OCI-LY1 (cell line): ENCODE measurements around the gene CCDC57.

Source experiments
- H2AFZ ChIP-seq: fragments of 200-600 bp; sonication (generic), shearing (Covaris generic); 2 replicates; pipeline ENCODE4 v1.6.0; 2014; ENCODE audit warnings: antibody characterized with exemption, mild to moderate bottlenecking, low read length
- H3F3A ChIP-seq: fragments of 200-600 bp; sonication (generic), shearing (Covaris generic); 2 replicates; pipeline ENCODE4 v1.6.0; 2014; ENCODE audit warnings: mild to moderate bottlenecking, antibody characterized with exemption, low read length, moderate library complexity; ENCODE audit not compliant: insufficient read depth
- H3K27ac ChIP-seq: fragments of 200-600 bp; sonication (generic); 2 replicates; pipeline ENCODE4 v1.5.1; 2014; ENCODE audit warnings: low read length, mixed run types, mild to moderate bottlenecking, low read depth; ENCODE audit not compliant: poor library complexity, severe bottlenecking
- H3K27me3 ChIP-seq: fragments of 200-600 bp; sonication (generic); 2 replicates; pipeline ENCODE4 v1.6.0; 2014; ENCODE audit warnings: antibody characterized with exemption, mild to moderate bottlenecking, low read length, moderate library complexity; ENCODE audit not compliant: insufficient read depth
- H3K36me3 ChIP-seq: fragments of 200-600 bp; sonication (generic); 2 replicates; pipeline ENCODE4 v1.6.1; 2014; ENCODE audit warnings: mild to moderate bottlenecking, antibody characterized with exemption, low read length, moderate library complexity, mixed read lengths; ENCODE audit not compliant: insufficient read depth
- H3K4me1 ChIP-seq: fragments of 200-600 bp; sonication (generic); 2 replicates; pipeline ENCODE4 v1.5.1; 2014; ENCODE audit warnings: mild to moderate bottlenecking, low read length, moderate library complexity; ENCODE audit not compliant: insufficient read depth, severe bottlenecking
- H3K4me2 ChIP-seq: fragments of 200-600 bp; sonication (generic), shearing (Covaris generic); 2 replicates; pipeline ENCODE4 v1.6.1; 2014; ENCODE audit warnings: low read length
- H3K4me3 ChIP-seq: fragments of 200-600 bp; sonication (generic); 2 replicates; pipeline ENCODE4 v1.5.1; 2014; ENCODE audit warnings: low read length, low read depth, mild to moderate bottlenecking, mixed read lengths; ENCODE audit not compliant: poor library complexity, severe bottlenecking
- H3K79me2 ChIP-seq: fragments of 200-600 bp; shearing (Covaris generic); 2 replicates; pipeline ENCODE4 v1.6.1; 2016; ENCODE audit warnings: mixed run types, low read length, mixed read lengths; ENCODE audit not compliant: insufficient read depth
- H3K9ac ChIP-seq: fragments of 200-600 bp; sonication (generic), shearing (Covaris generic); 2 replicates; pipeline ENCODE4 v1.6.1; 2014; ENCODE audit warnings: mild to moderate bottlenecking, low read length, mixed read lengths
- H3K9me2 ChIP-seq: fragments of 200-600 bp; sonication (generic), shearing (Covaris generic); 2 replicates; pipeline ENCODE4 v1.6.1; 2014; ENCODE audit warnings: low read depth, mild to moderate bottlenecking, low read length, mixed read lengths
- H3K9me3 ChIP-seq: fragments of 200-600 bp; shearing (Covaris generic); 2 replicates; pipeline ENCODE4 v1.6.1; 2014; ENCODE audit warnings: low read length, mixed read lengths
- H4K20me1 ChIP-seq: fragments of 200-600 bp; sonication (generic), shearing (Covaris generic); 2 replicates; pipeline ENCODE4 v1.6.0; 2016; ENCODE audit warnings: mild to moderate bottlenecking, low read length; ENCODE audit not compliant: insufficient read depth
- CTCF ChIP-seq: fragments of 200-600 bp; sonication (generic), shearing (Covaris generic); IDR thresholded peaks from 2 replicates; pipeline ENCODE4 v1.5.1; 2017; ENCODE audit warnings: mild to moderate bottlenecking, antibody characterized with exemption, low read length, moderate library complexity, mixed read lengths
- EZH2 ChIP-seq: fragments of 200-600 bp; sonication (generic), shearing (Covaris generic); IDR thresholded peaks from 2 replicates; pipeline ENCODE4 v1.8.0; 2017; ENCODE audit warnings: borderline replicate concordance, mixed run types, mild to moderate bottlenecking, antibody characterized with exemption, low read length, moderate library complexity, mixed read lengths

CCDC57 gene

GRCh38 chr17:82091264-82092066 lies 121.2 kb downstream of the CCDC57 start:
- Histone ChIP-seq H3K9me3 (no peaks in the 10 kb centered on the region), H3K9ac (no peak overlapping the region), H3K4me3 (no peak overlapping the region), H3K4me1 (peaks cover 8% of the 10 kb centered on the region), H3K4me2 (no peak overlapping the region), H3K27ac (no peak overlapping the region), H3K27me3 (no peaks in the 10 kb centered on the region), H4K20me1 (no peaks in the 10 kb centered on the region), H3K9me2 (no peaks in the 10 kb centered on the region), H3F3A (no peaks in the 10 kb centered on the region), H3K79me2 (peaks cover 9% of the 10 kb centered on the region), H2AFZ (no peak overlapping the region), H3K36me3 (peaks cover 94% of the 10 kb centered on the region)
- TF ChIP-seq CTCF (no peak), EZH2 (no peak)

- no peak overlapping the region for H3K27ac ChIP-seq
- H3K9me3 ChIP-seq: no peaks in the 10 kb centered on the region
- no peaks in the 10 kb centered on the region for H3K9me2 ChIP-seq
- H3F3A ChIP-seq: no peaks in the 10 kb centered on the region
- no peaks in the 10 kb centered on the region for H4K20me1 ChIP-seq
- no peak overlapping the region for H3K4me2 ChIP-seq
- no peak overlapping the region for H3K9ac ChIP-seq
- no peaks in the 10 kb centered on the region for H3K27me3 ChIP-seq
- no peak for TF ChIP-seq CTCF
- no peak for TF ChIP-seq EZH2
- peaks cover under 1% of the 10 kb centered on the region for H3K4me1 ChIP-seq
- no peak overlapping the region for H3K4me3 ChIP-seq
- no peak overlapping the region for H2AFZ ChIP-seq
- H3K79me2 ChIP-seq: 0 out of 2 replicates have a peak, but pooled peaks cover 1% of the 10 kb centered on the region
- H3K36me3 ChIP-seq: peaks cover 94% of the 10 kb centered on the region
Measured at GRCh38 chr17:82090549-82091263, 121.9 kb downstream of the CCDC57 start.

GRCh38 chr17:82089723-82090548 lies 122.7 kb downstream of the CCDC57 start:
- Histone ChIP-seq H3K4me3 (no peak overlapping the region), H3K4me1 (no peaks in the 10 kb centered on the region), H2AFZ (no peak overlapping the region), H3K79me2 (no peaks in the 10 kb centered on the region), H3K27ac (no peak overlapping the region), H3K9ac (no peak overlapping the region), H4K20me1 (no peaks in the 10 kb centered on the region), H3K9me3 (no peaks in the 10 kb centered on the region), H3K9me2 (no peaks in the 10 kb centered on the region), H3K4me2 (no peak overlapping the region), H3K27me3 (no peaks in the 10 kb centered on the region), H3F3A (no peaks in the 10 kb centered on the region), H3K36me3 (peaks cover 94% of the 10 kb centered on the region)
- TF ChIP-seq CTCF (no peak), EZH2 (no peak)
